Fibroblast of villous mesenchyme (primary cell): Measurements from ENCODE around the gene LGI4. TPM values are rescaled to one million over a fixed set of nuclear protein-coding genes. Genes with fewer than 3 reads are reported as not detected.
A peak's percentile ranks its signal among the peaks of the same experiment; 100 is the strongest.

Experiments used
- DNase-seq: peaks from one replicate; pipeline ENCODE4 v3.0.0-alpha.2; 2010; ENCODE audit warnings: low read depth
- H3K4me3 ChIP-seq: 2 replicates; pipeline ENCODE4 v1.5.1; 2011; ENCODE audit warnings: low read depth, mild to moderate bottlenecking, low read length
- CTCF ChIP-seq: IDR thresholded peaks from 2 replicates; pipeline ENCODE4 v1.5.1; 2012; ENCODE audit warnings: low read depth, mild to moderate bottlenecking, low read length; ENCODE audit not compliant: insufficient read depth
- total RNA-seq: library from RNA; depleted of rRNA; stranded (reverse); fragments of >200 nt; gene quantifications from 2 replicates; pipeline ENCODE4 v1.2.3, GENCODE V29; 2012

LGI4 gene
- total RNA-seq, 1 donor, result not detected

GRCh38 chr19:35114353-35115176 lies 20.3 kb downstream of the LGI4 start:
- peak overlapping the region; percentile 32 for H3K4me3 ChIP-seq
- DNase-seq, result peak; percentile 50
- peak; percentile 99 for TF ChIP-seq CTCF

- H3K4me3 ChIP-seq, result no peak overlapping the region
- no peak for DNase-seq
- no peak for TF ChIP-seq CTCF
Measured at GRCh38 chr19:35112995-35113688, 21.7 kb downstream of the LGI4 start.

GRCh38 chr19:35110974-35111373 lies 23.9 kb downstream of the LGI4 start:
- no peak for DNase-seq
- H3K4me3 ChIP-seq, result no peak overlapping the region
- TF ChIP-seq CTCF, result no peak

- no peak for TF ChIP-seq CTCF
- H3K4me3 ChIP-seq, result no peak overlapping the region
- DNase-seq, result no peak
Measured at GRCh38 chr19:35109395-35110112, 25.3 kb downstream of the LGI4 start.

- no peak for DNase-seq
- TF ChIP-seq CTCF, result no peak
- no peak overlapping the region for H3K4me3 ChIP-seq
Measured at GRCh38 chr19:35108730-35109129, 26.1 kb downstream of the LGI4 start.

GRCh38 chr19:35107545-35107944 lies 27.3 kb downstream of the LGI4 start:
- no peak overlapping the region for H3K4me3 ChIP-seq
- no peak for DNase-seq
- TF ChIP-seq CTCF, result no peak
